KMS-11 (cell line): ENCODE data around the gene TDRD10.

ENCODE experiments used
- H2AFZ ChIP-seq: fragments of 200-600 bp; sonication (generic); 2 replicates; pipeline ENCODE4 v1.6.1; 2016; ENCODE audit warnings: antibody characterized with exemption, mixed run types, low read depth
- H3K27ac ChIP-seq: fragments of 200-600 bp; sonication (generic); 2 replicates; pipeline ENCODE4 v1.6.1; 2016; ENCODE audit warnings: mild to moderate bottlenecking, mixed run types
- H3K27me3 ChIP-seq: fragments of 200-600 bp; sonication (generic); 2 replicates; pipeline ENCODE4 v1.6.1; 2017; ENCODE audit warnings: mild to moderate bottlenecking, low read depth, mixed run types, moderate library complexity; ENCODE audit not compliant: insufficient read depth
- H3K36me3 ChIP-seq: fragments of 200-600 bp; sonication (generic); 2 replicates; pipeline ENCODE4 v1.6.1; 2017; ENCODE audit warnings: mild to moderate bottlenecking, mixed run types; ENCODE audit not compliant: insufficient read depth
- H3K4me1 ChIP-seq: fragments of 200-600 bp; sonication (generic); 2 replicates; pipeline ENCODE4 v1.6.1; 2016; ENCODE audit warnings: mild to moderate bottlenecking, low read depth, mixed run types; ENCODE audit not compliant: poor library complexity, severe bottlenecking
- H3K4me2 ChIP-seq: fragments of 200-600 bp; sonication (generic); 2 replicates; pipeline ENCODE4 v1.7.0; 2016; ENCODE audit warnings: mild to moderate bottlenecking, mixed run types
- H3K4me3 ChIP-seq: fragments of 200-600 bp; sonication (generic); IDR thresholded peaks from 2 replicates; pipeline ENCODE4 v1.6.1; 2017; ENCODE audit warnings: low read depth, low read length, mixed read lengths; ENCODE audit not compliant: insufficient read depth
- H3K79me2 ChIP-seq: fragments of 200-600 bp; sonication (generic); 2 replicates; pipeline ENCODE4 v1.6.1; 2016; ENCODE audit warnings: low read depth, mixed run types; ENCODE audit not compliant: insufficient read depth
- H3K9ac ChIP-seq: fragments of 200-600 bp; sonication (generic); 2 replicates; pipeline ENCODE4 v1.6.1; 2016; ENCODE audit warnings: mild to moderate bottlenecking, mixed run types
- H4K20me1 ChIP-seq: fragments of 200-600 bp; sonication (generic); 2 replicates; pipeline ENCODE4 v1.6.1; 2016; ENCODE audit warnings: mild to moderate bottlenecking, mixed run types; ENCODE audit not compliant: insufficient read depth
- CTCF ChIP-seq: fragments of 200-600 bp; sonication (generic); conservative IDR thresholded peaks from 2 replicates; pipeline ENCODE4 v1.6.1; 2017; ENCODE audit warnings: low read depth, mild to moderate bottlenecking, antibody characterized with exemption, low read length, moderate library complexity, mixed read lengths

Gene TDRD10

GRCh38 chr1:154589780-154590179 lies 87.8 kb downstream of the TDRD10 start:
- Histone ChIP-seq H2AFZ (no peak overlapping the region), H4K20me1 (no peaks in the 10 kb centered on the region), H3K36me3 (peaks cover 76% of the 10 kb centered on the region; the same call in 1 of the 2 replicates), H3K4me3 (no peak overlapping the region), H3K4me2 (no peak overlapping the region), H3K9ac (no peak overlapping the region), H3K27me3 (no peaks in the 10 kb centered on the region), H3K79me2 (no peaks in the 10 kb centered on the region), H3K27ac (no peak overlapping the region), H3K4me1 (peaks cover 10% of the 10 kb centered on the region)
- TF ChIP-seq CTCF = no peak

- H3K27me3 ChIP-seq = no peaks in the 10 kb centered on the region
- H3K36me3 ChIP-seq = peaks cover 68% of the 10 kb centered on the region; the same call in 1 of the 2 replicates
- no peak overlapping the region for H3K9ac ChIP-seq
- no peak for TF ChIP-seq CTCF
- H3K79me2 ChIP-seq = no peaks in the 10 kb centered on the region
- H3K4me2 ChIP-seq = no peak overlapping the region
- no peak overlapping the region for H3K4me3 ChIP-seq
- peaks cover under 1% of the 10 kb centered on the region for H3K4me1 ChIP-seq
- H2AFZ ChIP-seq = no peak overlapping the region
- no peaks in the 10 kb centered on the region for H4K20me1 ChIP-seq
- H3K27ac ChIP-seq = no peak overlapping the region
Observed at GRCh38 chr1:154590756-154591155, 88.7 kb downstream of the TDRD10 start.

GRCh38 chr1:154591206-154591605 lies 89.2 kb downstream of the TDRD10 start:
- Histone ChIP-seq H3K4me1 (no peaks in the 10 kb centered on the region), H2AFZ (no peak overlapping the region), H3K27ac (no peak overlapping the region), H4K20me1 (no peaks in the 10 kb centered on the region), H3K79me2 (no peaks in the 10 kb centered on the region), H3K4me3 (no peak overlapping the region), H3K4me2 (no peak overlapping the region), H3K36me3 (peaks cover 64% of the 10 kb centered on the region; the same call in 1 of the 2 replicates), H3K9ac (no peak overlapping the region), H3K27me3 (no peaks in the 10 kb centered on the region)
- TF ChIP-seq CTCF = no peak

GRCh38 chr1:154593390-154593789 lies 91.4 kb downstream of the TDRD10 start:
- H3K27me3 ChIP-seq = no peaks in the 10 kb centered on the region
- no peak overlapping the region for H3K4me3 ChIP-seq
- peaks cover 62% of the 10 kb centered on the region; the same call in 1 of the 2 replicates for H3K36me3 ChIP-seq
- H3K79me2 ChIP-seq = peaks cover 2% of the 10 kb centered on the region; the same call in 1 of the 2 replicates
- H3K4me1 ChIP-seq = no peaks in the 10 kb centered on the region
- H2AFZ ChIP-seq = no peak overlapping the region
- H3K27ac ChIP-seq = no peak overlapping the region
- no peak for TF ChIP-seq CTCF
- H3K9ac ChIP-seq = no peak overlapping the region
- no peaks in the 10 kb centered on the region for H4K20me1 ChIP-seq
- H3K4me2 ChIP-seq = no peak overlapping the region

GRCh38 chr1:154594811-154595210 lies 92.8 kb downstream of the TDRD10 start:
- H3K27me3 ChIP-seq = no peaks in the 10 kb centered on the region
- no peak for TF ChIP-seq CTCF
- H3K4me1 ChIP-seq = peaks cover 11% of the 10 kb centered on the region
- H3K36me3 ChIP-seq = peaks cover 48% of the 10 kb centered on the region; the same call in 1 of the 2 replicates
- H3K79me2 ChIP-seq = peaks cover 16% of the 10 kb centered on the region; the same call in 1 of the 2 replicates
- no peak overlapping the region for H3K4me2 ChIP-seq
- no peak overlapping the region for H3K4me3 ChIP-seq
- H2AFZ ChIP-seq = no peak overlapping the region
- peaks cover 14% of the 10 kb centered on the region for H4K20me1 ChIP-seq
- H3K9ac ChIP-seq = no peak overlapping the region
- H3K27ac ChIP-seq = no peak overlapping the region
